OCI-LY7 (cell line): ENCODE data around the gene PNRC1. TPM values are rescaled to one million over a fixed set of nuclear protein-coding genes. Genes with fewer than 3 reads are reported as not detected.
"Not testable (repeated sequence)": the region's sequence is repeated elsewhere in the genome, so short reads cannot be mapped to it uniquely, and the experiment has no call there.

Source experiments
- BruUV-seq: library from RNA; stranded (reverse); fragments of 400-500 nt; replicated peaks from 2 replicates; lab custom pipeline; 2021; lab: Mats Ljungman, UMichigan
- CTCF ChIA-PET: fragments of 300-600 bp; sonication (Branson Sonifier 250); formaldehyde crosslinking; loops from one replicate; lab custom pipeline; 2022; ENCODE audit warnings: antibody characterized with exemption; ENCODE audit not compliant: unreplicated experiment; lab: Charles Lee
- POLR2A ChIA-PET: fragments of 300-600 bp; sonication (Branson Sonifier 250); formaldehyde crosslinking; loops from one replicate; lab custom pipeline; 2022; ENCODE audit warnings: antibody characterized with exemption; lab: Charles Lee
- DNase-seq: peaks from one replicate; pipeline ENCODE4 v3.0.0-alpha.2; 2015; ENCODE audit warnings: low spot score
- H2AFZ ChIP-seq: fragments of 200-600 bp; sonication (generic), shearing (Covaris generic); 2 replicates; pipeline ENCODE4 v1.6.1; 2014; ENCODE audit warnings: mild to moderate bottlenecking, antibody characterized with exemption, low read length, moderate library complexity
- H3K27ac ChIP-seq: fragments of 200-600 bp; sonication (generic); 2 replicates; pipeline ENCODE4 v1.5.1; 2014; ENCODE audit warnings: mixed run types, low read depth, mild to moderate bottlenecking, moderate library complexity, low read length, inconsistent platforms; ENCODE audit not compliant: poor library complexity, severe bottlenecking
- H3K36me3 ChIP-seq: fragments of 200-600 bp; sonication (generic); 2 replicates; pipeline ENCODE4 v1.6.1; 2014; ENCODE audit warnings: mild to moderate bottlenecking, antibody characterized with exemption, low read length, moderate library complexity, mixed read lengths; ENCODE audit not compliant: insufficient read depth
- H3K4me1 ChIP-seq: fragments of 200-600 bp; sonication (generic); 2 replicates; pipeline ENCODE4 v1.5.1; 2014; ENCODE audit warnings: mild to moderate bottlenecking, low read length; ENCODE audit not compliant: insufficient read depth, poor library complexity, severe bottlenecking
- H3K4me2 ChIP-seq: fragments of 200-600 bp; sonication (generic); 2 replicates; pipeline ENCODE4 v1.6.1; 2014; ENCODE audit warnings: mild to moderate bottlenecking, low read length
- H3K4me3 ChIP-seq: fragments of 200-600 bp; sonication (generic); 2 replicates; pipeline ENCODE4 v1.5.1; 2014; ENCODE audit warnings: mild to moderate bottlenecking, low read depth, low read length; ENCODE audit not compliant: poor library complexity, severe bottlenecking
- H3K79me2 ChIP-seq: fragments of 200-600 bp; sonication (generic); 2 replicates; pipeline ENCODE4 v1.6.1; 2016; ENCODE audit warnings: low read depth, mild to moderate bottlenecking, low read length, moderate library complexity, mixed read lengths; ENCODE audit not compliant: insufficient read depth
- H3K9me2 ChIP-seq: fragments of 200-600 bp; sonication (generic); 2 replicates; pipeline ENCODE4 v1.6.1; 2016; ENCODE audit warnings: mild to moderate bottlenecking, low read length, mixed read lengths; ENCODE audit not compliant: insufficient read depth
- H3K9me3 ChIP-seq: fragments of 200-600 bp; sonication (generic); 2 replicates; pipeline ENCODE4 v1.6.1; 2014; ENCODE audit warnings: mild to moderate bottlenecking, mixed run types, low read length, mixed read lengths
- H4K20me1 ChIP-seq: fragments of 200-600 bp; sonication (generic); 2 replicates; pipeline ENCODE4 v1.6.1; 2014; ENCODE audit warnings: mild to moderate bottlenecking, antibody characterized with exemption, low read length, moderate library complexity, mixed read lengths; ENCODE audit not compliant: insufficient read depth
- CTCF ChIP-seq: fragments of 200-600 bp; sonication (generic); conservative IDR thresholded peaks from 2 replicates; pipeline ENCODE4 v1.5.1; 2014; ENCODE audit warnings: mild to moderate bottlenecking, antibody characterized with exemption, low read length, moderate library complexity, mixed read lengths
- EZH2phosphoT487 ChIP-seq: fragments of 200-600 bp; sonication (generic); IDR thresholded peaks from 2 replicates; pipeline ENCODE4 v1.6.1; 2018; ENCODE audit warnings: low read depth, borderline replicate concordance, mild to moderate bottlenecking, mixed run types, antibody characterized with exemption, low read length, moderate library complexity, mixed read lengths
- intact Hi-C: fragments of 100-400 bp; cut with micrococcal nuclease; formaldehyde crosslinking; loops from one replicate; pipeline ENCODE4 v1.10.0; 2022; ENCODE audit not compliant: unreplicated experiment
- total RNA-seq, 2 experiments: library from RNA; depleted of rRNA in 1 of 2; stranded (reverse); fragments of >200 nt in 1 of 2; shearing (Covaris generic) in 1 of 2; gene quantifications; 2 replicates each; pipeline ENCODE4 v1.2.3, GENCODE V29; 2014 to 2022

The PNRC1 gene
- total RNA-seq, 2 experiments from 2014 or later = 26.7 to 53.0 TPM

GRCh38 chr6:89058627-89059026 is 21.9 kb upstream of the PNRC1 start:
- TF ChIP-seq EZH2phosphoT487 = no peak
- TF ChIP-seq CTCF = no peak
- Histone ChIP-seq H3K9me3 (no peaks in the 10 kb centered on the region), H2AFZ (no peak overlapping the region), H3K79me2 (no peaks in the 10 kb centered on the region), H3K4me2 (no peak overlapping the region), H3K27ac (no peak overlapping the region), H3K4me1 (no peaks in the 10 kb centered on the region), H3K36me3 (no peaks in the 10 kb centered on the region), H3K9me2 (no peaks in the 10 kb centered on the region), H3K4me3 (no peak overlapping the region), H4K20me1 (no peaks in the 10 kb centered on the region)
- CTCF ChIA-PET = no interaction called here
- intact Hi-C loops = no loop called here
- POLR2A ChIA-PET = no interaction called here
- BruUV-seq = no TSS peak
- DNase-seq = no peak

GRCh38 chr6:89059227-89059626 is 21.3 kb upstream of the PNRC1 start:
- ChIA-PET CTCF (no interaction called here), POLR2A (no interaction called here)
- TF ChIP-seq EZH2phosphoT487 (no peak), CTCF (no peak)
- Histone ChIP-seq H3K4me2 (no peak overlapping the region), H3K9me3 (no peaks in the 10 kb centered on the region), H3K9me2 (no peaks in the 10 kb centered on the region), H3K36me3 (no peaks in the 10 kb centered on the region), H3K4me1 (no peaks in the 10 kb centered on the region), H3K79me2 (no peaks in the 10 kb centered on the region), H4K20me1 (no peaks in the 10 kb centered on the region), H2AFZ (no peak overlapping the region), H3K27ac (no peak overlapping the region), H3K4me3 (no peak overlapping the region)
- no TSS peak for BruUV-seq
- DNase-seq = no peak
- intact Hi-C loops = no loop called here

GRCh38 chr6:89063881-89064280 is 16.7 kb upstream of the PNRC1 start:
- DNase-seq = no peak
- Histone ChIP-seq H3K4me1 (no peaks in the 10 kb centered on the region), H2AFZ (no peak overlapping the region), H3K36me3 (no peaks in the 10 kb centered on the region), H3K27ac (no peak overlapping the region), H4K20me1 (no peaks in the 10 kb centered on the region), H3K9me3 (no peaks in the 10 kb centered on the region), H3K4me2 (no peak overlapping the region), H3K79me2 (no peaks in the 10 kb centered on the region), H3K9me2 (no peaks in the 10 kb centered on the region), H3K4me3 (no peak overlapping the region)
- TF ChIP-seq EZH2phosphoT487 (no peak), CTCF (no peak)
- ChIA-PET CTCF (no interaction called here), POLR2A (interaction anchor here (0.7 kb wide), 1 partner anchor 184 kb away, joined by 3 read pairs; no protein-coding TSS in a partner anchor)
- BruUV-seq = no TSS peak
- intact Hi-C loops = no loop called here

GRCh38 chr6:89064931-89065330 is 15.6 kb upstream of the PNRC1 start:
- H3K79me2 ChIP-seq, H3K9me3 ChIP-seq, H3K4me1 ChIP-seq, CTCF ChIA-PET, H2AFZ ChIP-seq, H3K4me2 ChIP-seq, H3K4me3 ChIP-seq, H4K20me1 ChIP-seq, intact Hi-C loops, H3K9me2 ChIP-seq, H3K36me3 ChIP-seq, H3K27ac ChIP-seq, DNase-seq, BruUV-seq: not testable (repeated sequence)
- POLR2A ChIA-PET = interaction anchor here (1.7 kb wide), 1 partner anchor 14 kb away, joined by 4 read pairs; no protein-coding TSS in a partner anchor
